Nephron progenitor cell (in vitro differentiated cells): Measurements from ENCODE around the gene CXCL12.

ENCODE experiments used
- DNase-seq: peaks from one replicate; pipeline ENCODE4 v3.0.0; 2021
- H3K27ac Mint-ChIP-seq: 2 replicates; pipeline ENCODE4 v1.8.0; 2021; ENCODE audit warnings: mild to moderate bottlenecking, moderate library complexity, mixed read lengths
- H3K27me3 Mint-ChIP-seq: 2 replicates; pipeline ENCODE4 v1.8.0; 2021; ENCODE audit warnings: mild to moderate bottlenecking, low read depth, mixed read lengths; ENCODE audit not compliant: poor library complexity
- H3K36me3 Mint-ChIP-seq: 2 replicates; pipeline ENCODE4 v1.8.0; 2021; ENCODE audit warnings: low read depth, mixed read lengths
- H3K4me1 Mint-ChIP-seq: 2 replicates; pipeline ENCODE4 v1.8.0; 2021; ENCODE audit warnings: mixed read lengths
- H3K4me3 Mint-ChIP-seq: 2 replicates; pipeline ENCODE4 v1.8.0; 2021; ENCODE audit warnings: mild to moderate bottlenecking, moderate library complexity, mixed read lengths
- H3K9me3 Mint-ChIP-seq: 2 replicates; pipeline ENCODE4 v1.8.0; 2021; ENCODE audit warnings: mild to moderate bottlenecking, moderate library complexity, mixed read lengths
- TF ChIP-seq, protein P1 (sequence below): fragments of 200-600 bp; sonication (generic); IDR thresholded peaks from 2 replicates; pipeline ENCODE4 v1.5.0; 2021; ENCODE audit warnings: antibody characterized with exemption

The CXCL12 gene

DNA sequence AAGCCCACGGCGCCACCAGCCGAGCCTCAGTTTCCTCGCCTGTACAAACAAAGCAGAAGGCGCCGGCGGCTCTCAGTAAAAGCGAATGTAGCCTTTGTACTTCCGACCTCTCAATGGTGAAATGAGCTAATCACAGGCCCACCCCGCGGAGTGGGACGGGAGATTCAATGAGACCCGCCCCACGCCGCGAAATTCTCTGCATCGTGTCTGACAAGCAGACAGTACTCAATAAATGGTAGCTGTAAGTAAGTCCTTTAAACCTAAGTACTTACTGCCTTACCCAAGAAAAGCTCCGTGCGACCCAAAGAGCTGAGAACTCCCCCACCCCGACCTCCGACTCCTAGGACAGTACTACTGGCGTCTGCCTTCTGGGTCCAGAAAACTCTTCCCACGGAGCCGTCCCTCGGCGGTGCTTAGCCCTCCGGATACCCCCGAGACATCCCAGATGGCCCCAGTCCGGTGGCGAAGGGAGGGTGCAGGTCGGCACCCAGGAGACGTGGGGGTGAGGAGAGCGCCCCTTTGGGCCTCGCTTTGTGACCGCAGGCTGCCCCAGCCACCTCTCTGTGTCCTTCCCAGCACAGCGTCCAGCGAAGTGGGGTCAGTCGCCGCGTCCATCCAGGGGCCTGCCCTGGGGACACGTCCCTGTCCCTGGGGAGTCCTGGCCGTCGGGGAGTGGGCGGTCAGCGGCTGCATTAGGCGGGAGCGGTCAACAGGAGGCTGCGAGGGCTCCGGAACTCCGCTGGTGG lies 972 bp upstream of the CXCL12 start:
- Mint-ChIP-seq H3K4me1 (peaks cover 42% of the 10 kb centered on the region), H3K4me3 (peak overlapping the region; percentile 84)
- peak; percentile 34 for DNase-seq

DNA sequence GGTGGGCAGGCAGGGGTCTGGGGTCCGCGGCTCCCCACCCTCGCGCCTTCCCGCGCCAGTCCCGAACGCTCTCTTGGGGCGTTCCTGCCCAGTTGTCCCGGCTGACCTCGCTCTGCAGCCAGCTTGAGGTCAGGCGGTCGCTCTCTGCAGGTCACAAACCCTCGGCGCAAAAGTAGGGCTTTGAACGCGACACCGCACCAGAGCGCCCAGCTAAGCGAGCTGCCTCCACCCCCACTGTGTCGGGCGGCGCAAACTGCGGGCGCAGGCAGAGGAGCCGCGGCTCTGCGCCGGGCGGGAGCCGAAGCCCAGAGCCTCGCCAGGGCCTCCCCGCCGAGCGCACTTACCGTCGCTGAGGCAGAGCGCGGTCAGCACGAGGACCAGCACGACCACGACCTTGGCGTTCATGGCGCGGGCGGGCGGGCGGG lies 284 bp downstream of the CXCL12 start:
- TF ChIP-seq, protein P1, sequence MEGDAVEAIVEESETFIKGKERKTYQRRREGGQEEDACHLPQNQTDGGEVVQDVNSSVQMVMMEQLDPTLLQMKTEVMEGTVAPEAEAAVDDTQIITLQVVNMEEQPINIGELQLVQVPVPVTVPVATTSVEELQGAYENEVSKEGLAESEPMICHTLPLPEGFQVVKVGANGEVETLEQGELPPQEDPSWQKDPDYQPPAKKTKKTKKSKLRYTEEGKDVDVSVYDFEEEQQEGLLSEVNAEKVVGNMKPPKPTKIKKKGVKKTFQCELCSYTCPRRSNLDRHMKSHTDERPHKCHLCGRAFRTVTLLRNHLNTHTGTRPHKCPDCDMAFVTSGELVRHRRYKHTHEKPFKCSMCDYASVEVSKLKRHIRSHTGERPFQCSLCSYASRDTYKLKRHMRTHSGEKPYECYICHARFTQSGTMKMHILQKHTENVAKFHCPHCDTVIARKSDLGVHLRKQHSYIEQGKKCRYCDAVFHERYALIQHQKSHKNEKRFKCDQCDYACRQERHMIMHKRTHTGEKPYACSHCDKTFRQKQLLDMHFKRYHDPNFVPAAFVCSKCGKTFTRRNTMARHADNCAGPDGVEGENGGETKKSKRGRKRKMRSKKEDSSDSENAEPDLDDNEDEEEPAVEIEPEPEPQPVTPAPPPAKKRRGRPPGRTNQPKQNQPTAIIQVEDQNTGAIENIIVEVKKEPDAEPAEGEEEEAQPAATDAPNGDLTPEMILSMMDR: no peak
- Mint-ChIP-seq H3K27me3 (peaks cover 47% of the 10 kb centered on the region), H3K36me3 (peaks cover 13% of the 10 kb centered on the region), H3K9me3 (no peaks in the 10 kb centered on the region), H3K27ac (no peak overlapping the region), H3K4me3 (peak overlapping the region; percentile 88), H3K4me1 (peaks cover 47% of the 10 kb centered on the region)
- DNase-seq: no peak

More for the DNA sequence above, 972 bp upstream of the CXCL12 start:
- TF ChIP-seq, protein P1: no peak
- peaks cover 41% of the 10 kb centered on the region for H3K27me3 Mint-ChIP-seq
- peak overlapping the region; percentile 83 for H3K27ac Mint-ChIP-seq
- no peaks in the 10 kb centered on the region for H3K9me3 Mint-ChIP-seq
- no peaks in the 10 kb centered on the region for H3K36me3 Mint-ChIP-seq

DNA sequence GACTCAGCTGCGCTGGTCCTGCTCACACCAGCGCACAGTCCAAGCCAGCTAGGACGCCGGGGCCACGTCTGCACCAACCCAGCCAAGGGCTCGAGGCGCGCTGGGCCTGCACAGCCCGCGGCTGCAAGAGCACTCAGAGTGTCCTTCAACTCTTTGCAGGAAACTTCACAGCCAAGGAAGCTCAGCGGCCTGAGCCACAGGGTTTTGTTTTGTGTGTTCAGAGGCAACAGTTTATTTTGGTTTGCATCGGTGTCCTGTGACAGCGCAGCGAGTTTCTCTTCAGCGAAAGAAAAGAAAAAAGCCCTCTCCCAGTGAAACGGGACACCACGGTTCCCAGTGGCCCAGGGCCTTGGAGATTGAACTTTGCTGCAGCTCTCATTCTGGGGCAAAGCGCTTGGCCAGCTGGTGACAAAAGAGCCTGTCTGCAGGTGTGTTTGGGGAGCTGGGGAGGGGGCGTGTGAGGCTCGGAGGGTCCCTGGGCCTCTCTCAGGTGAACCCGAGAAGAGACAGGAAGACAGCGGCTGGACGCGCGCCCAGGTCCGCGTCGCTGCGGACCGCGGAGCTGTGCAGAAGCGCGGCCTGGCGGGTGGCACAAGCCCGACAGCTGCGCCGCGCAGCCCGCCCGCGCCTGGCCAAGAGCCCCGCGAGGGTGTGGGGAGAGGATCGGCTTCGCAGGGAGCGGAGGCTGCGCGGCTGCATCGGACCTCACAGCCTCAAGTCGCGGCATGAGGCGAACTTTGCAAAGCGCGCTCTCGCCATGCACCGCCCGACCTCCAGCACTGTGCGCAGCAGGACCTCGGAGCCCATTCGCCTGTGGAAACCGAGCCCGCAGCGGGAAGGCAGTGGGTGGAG lies 922 bp downstream of the CXCL12 start:
- peaks cover 18% of the 10 kb centered on the region for H3K36me3 Mint-ChIP-seq
- no peaks in the 10 kb centered on the region for H3K9me3 Mint-ChIP-seq
- TF ChIP-seq, protein P1: no peak
- DNase-seq: peak; percentile 57
- peak overlapping the region; percentile 88 for H3K4me3 Mint-ChIP-seq
- peaks cover 47% of the 10 kb centered on the region for H3K27me3 Mint-ChIP-seq
- H3K4me1 Mint-ChIP-seq: peaks cover 49% of the 10 kb centered on the region
- H3K27ac Mint-ChIP-seq: no peak overlapping the region

DNA sequence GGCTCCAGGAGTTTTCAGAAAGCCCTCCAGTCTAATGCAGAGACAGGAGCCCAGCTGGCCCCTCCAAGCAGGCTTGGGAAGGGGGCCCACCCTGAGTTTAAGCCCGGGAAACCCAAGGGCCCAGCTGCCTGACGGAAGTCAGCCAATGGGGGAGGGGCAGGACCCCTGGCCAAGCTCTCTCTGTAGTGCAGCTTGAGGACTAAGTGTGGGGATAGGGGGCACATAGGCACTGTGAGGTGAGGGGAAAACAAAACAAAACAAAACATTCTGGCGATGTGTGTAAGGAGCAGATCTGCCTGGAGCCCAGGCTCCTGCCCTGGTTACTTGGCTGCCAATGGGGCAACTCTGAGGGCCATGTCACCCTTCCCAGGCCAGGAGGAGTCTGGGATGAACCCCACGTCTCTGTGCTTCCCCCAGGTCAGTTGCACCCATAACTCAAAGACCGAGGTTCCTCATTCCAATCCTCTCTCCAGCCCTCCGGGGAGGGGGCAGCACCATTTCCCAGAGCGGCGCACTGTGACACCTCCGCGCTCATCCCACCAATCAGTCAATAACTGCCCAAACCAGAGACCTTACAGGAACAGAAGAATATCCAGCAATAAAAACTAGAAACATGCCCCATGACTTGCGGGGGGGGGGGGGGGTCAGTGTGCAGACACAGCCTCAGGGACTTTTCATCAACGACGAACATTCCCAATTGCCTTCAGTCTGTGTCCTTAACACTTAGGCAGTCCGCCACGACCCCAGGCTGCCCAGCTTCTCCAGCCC lies 1.7 kb downstream of the CXCL12 start:
- no peak for DNase-seq
- peaks cover 44% of the 10 kb centered on the region for H3K27me3 Mint-ChIP-seq
- H3K9me3 Mint-ChIP-seq: no peaks in the 10 kb centered on the region
- peaks cover 26% of the 10 kb centered on the region for H3K36me3 Mint-ChIP-seq
- peak overlapping the region; percentile 88 for H3K4me3 Mint-ChIP-seq
- peaks cover 57% of the 10 kb centered on the region for H3K4me1 Mint-ChIP-seq
- H3K27ac Mint-ChIP-seq: no peak overlapping the region
- TF ChIP-seq, protein P1: no peak

DNA sequence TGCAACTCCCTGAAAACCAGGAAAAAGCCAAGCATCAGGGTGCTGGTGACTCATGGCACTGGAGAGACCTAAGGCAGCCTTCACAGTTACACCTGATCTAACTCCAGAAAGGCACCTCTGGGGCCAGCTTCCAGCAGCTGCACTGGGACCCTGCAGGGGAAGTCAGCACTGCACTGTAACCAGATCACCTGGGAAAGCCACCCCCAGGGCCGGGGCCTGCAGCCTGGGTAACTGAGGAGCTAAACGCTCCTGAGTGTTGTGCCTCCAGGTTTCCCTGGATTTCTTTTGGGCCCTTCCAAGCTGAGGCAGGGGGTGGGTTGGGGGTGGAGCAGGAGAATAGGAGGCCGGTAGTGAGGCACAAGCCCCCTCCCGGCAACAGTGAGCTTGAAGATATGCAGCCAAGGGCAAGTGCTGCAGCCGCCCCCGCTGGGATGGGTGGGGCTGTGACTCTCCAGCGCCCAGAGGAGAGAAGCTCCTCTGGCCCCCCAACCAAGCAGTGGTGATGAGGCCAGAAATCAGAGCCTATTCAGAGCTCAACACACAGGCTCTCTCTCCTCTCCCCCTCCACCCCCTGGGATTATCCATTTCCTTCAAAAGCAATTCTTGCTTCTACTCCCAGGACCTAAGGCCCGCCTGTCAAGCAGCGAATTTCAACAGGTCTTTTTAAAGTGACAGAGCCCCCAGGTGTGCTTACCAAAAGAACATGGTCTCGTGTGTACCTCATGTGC lies 2.6 kb downstream of the CXCL12 start:
- Mint-ChIP-seq H3K36me3 (peaks cover 34% of the 10 kb centered on the region), H3K27ac (no peak overlapping the region), H3K4me3 (peak overlapping the region; percentile 88), H3K4me1 (peaks cover 60% of the 10 kb centered on the region), H3K27me3 (peaks cover 44% of the 10 kb centered on the region), H3K9me3 (no peaks in the 10 kb centered on the region)
- peak; percentile 29 for DNase-seq
- TF ChIP-seq, protein P1: no peak
